Measurements from ENCODE around the gene GSPT1.

DNA sequence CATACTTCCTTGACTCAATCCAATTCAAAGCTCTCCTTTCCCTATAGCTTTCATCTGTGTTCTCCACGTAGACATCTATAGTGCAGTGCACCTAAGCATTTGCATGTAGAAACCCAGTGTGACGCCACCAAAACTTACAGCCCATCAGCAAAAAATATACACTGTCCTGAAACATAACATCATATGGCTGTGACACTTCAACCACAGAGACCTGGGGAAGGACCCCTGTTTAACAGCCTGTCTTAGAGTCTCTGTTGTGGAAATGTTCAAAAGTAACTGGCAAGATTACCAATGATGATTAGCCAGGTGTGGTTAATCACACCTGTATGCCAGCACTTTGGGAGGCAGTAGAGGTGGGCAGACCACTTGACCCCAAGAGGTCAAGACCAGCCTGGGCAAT lies 22.2 kb downstream of the GSPT1 start:
- TF ChIP-seq CTCF (IDR thresholded peaks at IDR 0.05; ENCODE audit: low read depth, low read length) (no peak), POLR2A (IDR thresholded peaks at IDR 0.05; ENCODE audit: extremely low read depth, insufficient read length) (no peak), MYC (IDR thresholded peaks at IDR 0.05; ENCODE audit: low read depth, low read length) (no peak), MAX (IDR thresholded peaks at IDR 0.05; ENCODE audit: low read depth, low read length) (no peak)
